ENCODE measurements around the gene MICALL1.

DNA sequence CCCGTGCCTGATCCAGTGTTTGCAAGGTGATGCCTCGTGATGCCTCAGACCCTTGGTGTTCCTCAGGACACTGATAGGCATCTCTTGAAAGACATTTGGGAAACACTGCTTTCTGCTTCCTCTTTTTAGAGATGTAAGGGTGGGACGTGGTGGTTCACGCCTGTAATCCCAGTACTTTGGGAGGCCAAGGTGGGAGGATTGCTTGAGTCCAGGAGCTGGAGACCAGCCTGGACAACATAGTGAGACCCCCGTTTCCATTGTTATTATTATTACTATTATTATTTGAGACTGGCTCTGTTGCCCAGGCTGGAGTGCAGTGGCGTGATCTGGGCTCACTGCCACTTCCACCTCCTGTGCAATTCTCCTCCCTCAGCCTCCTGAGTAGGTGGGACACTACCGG is 84.8 kb downstream of the MICALL1 start:
- TF ChIP-seq POLR2A (IDR thresholded peaks at IDR 0.05; ENCODE audit: low read length) (no peak), GATA1 (IDR thresholded peaks at IDR 0.05; ENCODE audit: low read depth, low read length) (no peak)
